Activated naive CD4-positive, alpha-beta T cell treated with anti-CD3 and anti-CD28 coated beads, Interleukin-2, amount 50 U/mL, for 24 hours (primary cell): ENCODE data around the gene PTRHD1.
"Not testable (repeated sequence)": the region's sequence is repeated elsewhere in the genome, so short reads cannot be mapped to it uniquely, and the experiment has no call there.

Source experiments
- H3K27ac Mint-ChIP-seq: one replicate; pipeline ENCODE4 v1.8.0; 2021; ENCODE audit warnings: mild to moderate bottlenecking, mixed read lengths
- H3K27me3 Mint-ChIP-seq: one replicate; pipeline ENCODE4 v1.8.0; 2021; ENCODE audit warnings: mixed read lengths
- H3K36me3 Mint-ChIP-seq: one replicate; pipeline ENCODE4 v1.8.0; 2021; ENCODE audit warnings: mixed read lengths
- H3K4me1 Mint-ChIP-seq: one replicate; pipeline ENCODE4 v1.8.0; 2021; ENCODE audit warnings: mixed read lengths
- H3K4me3 Mint-ChIP-seq: one replicate; pipeline ENCODE4 v1.8.0; 2021; ENCODE audit warnings: mild to moderate bottlenecking, mixed read lengths
- H3K9me3 Mint-ChIP-seq: one replicate; pipeline ENCODE4 v1.8.0; 2021; ENCODE audit warnings: mixed read lengths

The PTRHD1 gene

DNA sequence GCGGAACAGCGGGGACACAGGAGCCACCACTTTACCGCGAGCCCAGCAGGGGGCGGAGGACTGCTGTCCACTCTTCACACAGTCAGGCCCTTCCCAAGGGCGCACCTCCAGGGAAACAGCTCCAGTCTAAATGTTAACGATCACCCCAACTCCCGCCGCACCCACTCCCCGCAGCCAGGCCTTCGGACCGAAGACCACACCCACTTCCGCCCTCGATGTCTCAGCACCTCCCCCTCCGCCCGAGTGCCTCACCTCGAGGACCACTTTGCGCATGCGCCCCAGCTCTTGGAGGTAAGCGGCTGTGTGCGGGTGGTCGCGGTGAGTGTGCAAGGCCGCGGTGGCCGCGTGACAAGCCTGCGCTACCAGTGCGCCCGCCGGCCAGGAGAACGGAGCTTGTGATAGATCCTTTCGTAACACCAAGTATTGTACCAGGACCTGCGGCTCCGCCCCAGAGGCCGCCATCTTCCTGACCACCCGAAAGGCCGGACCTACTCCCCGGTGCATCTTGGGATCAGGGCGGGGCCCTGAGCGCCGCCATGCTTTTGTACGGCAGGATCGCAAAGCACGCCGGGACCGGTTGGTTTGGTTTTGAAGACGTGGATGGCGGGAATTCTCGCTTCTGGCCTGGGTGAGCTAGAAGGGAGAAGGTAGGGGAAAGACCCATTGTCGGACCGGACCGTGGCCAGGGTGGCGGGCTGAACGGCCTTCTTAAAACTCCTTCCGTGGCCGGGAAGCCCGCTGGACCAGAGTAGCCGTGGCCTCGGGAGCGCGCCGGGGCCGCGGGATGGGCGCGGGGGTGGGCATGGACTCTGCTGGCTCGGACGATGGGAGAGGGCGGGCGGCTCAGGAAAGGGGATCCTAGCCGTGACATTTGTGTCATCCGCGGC lies at the start of gene PTRHD1, which contains the start of gene CENPO:
TSS of gene PTRHD1 (minus strand) at position 518 of the 887 bp plus-strand sequence. CDS start at position 504, 14 bp downstream.
TSS of gene CENPO (plus strand) at position 552 of the 887 bp plus-strand sequence. CDS start 495 bp downstream, outside the sequence.
- Mint-ChIP-seq H3K27ac (peak within 1 kb of the TSS; percentile 99), H3K9me3 (no peaks in the 10 kb centered on the region), H3K4me1 (peaks cover 36% of the 10 kb centered on the region), H3K36me3 (peaks cover 8% of the 10 kb centered on the region), H3K4me3 (peak within 1 kb of the TSS; percentile 97), H3K27me3 (no peaks in the 10 kb centered on the region)

GRCh38 chr2:24842081-24843050 lies 49.2 kb upstream of the PTRHD1 start:
- H3K4me3 Mint-ChIP-seq: no peak overlapping the region
- H3K27me3 Mint-ChIP-seq: no peaks in the 10 kb centered on the region
- H3K9me3 Mint-ChIP-seq: no peaks in the 10 kb centered on the region
- H3K4me1 Mint-ChIP-seq: no peaks in the 10 kb centered on the region
- H3K36me3 Mint-ChIP-seq: peaks cover 3% of the 10 kb centered on the region
- no peak overlapping the region for H3K27ac Mint-ChIP-seq

GRCh38 chr2:24840962-24841945 lies 48.1 kb upstream of the PTRHD1 start:
- H3K4me1 Mint-ChIP-seq: no peaks in the 10 kb centered on the region
- peaks cover 3% of the 10 kb centered on the region for H3K36me3 Mint-ChIP-seq
- H3K27me3 Mint-ChIP-seq: no peaks in the 10 kb centered on the region
- H3K9me3 Mint-ChIP-seq: no peaks in the 10 kb centered on the region
- H3K27ac Mint-ChIP-seq: no peak overlapping the region
- no peak overlapping the region for H3K4me3 Mint-ChIP-seq

DNA sequence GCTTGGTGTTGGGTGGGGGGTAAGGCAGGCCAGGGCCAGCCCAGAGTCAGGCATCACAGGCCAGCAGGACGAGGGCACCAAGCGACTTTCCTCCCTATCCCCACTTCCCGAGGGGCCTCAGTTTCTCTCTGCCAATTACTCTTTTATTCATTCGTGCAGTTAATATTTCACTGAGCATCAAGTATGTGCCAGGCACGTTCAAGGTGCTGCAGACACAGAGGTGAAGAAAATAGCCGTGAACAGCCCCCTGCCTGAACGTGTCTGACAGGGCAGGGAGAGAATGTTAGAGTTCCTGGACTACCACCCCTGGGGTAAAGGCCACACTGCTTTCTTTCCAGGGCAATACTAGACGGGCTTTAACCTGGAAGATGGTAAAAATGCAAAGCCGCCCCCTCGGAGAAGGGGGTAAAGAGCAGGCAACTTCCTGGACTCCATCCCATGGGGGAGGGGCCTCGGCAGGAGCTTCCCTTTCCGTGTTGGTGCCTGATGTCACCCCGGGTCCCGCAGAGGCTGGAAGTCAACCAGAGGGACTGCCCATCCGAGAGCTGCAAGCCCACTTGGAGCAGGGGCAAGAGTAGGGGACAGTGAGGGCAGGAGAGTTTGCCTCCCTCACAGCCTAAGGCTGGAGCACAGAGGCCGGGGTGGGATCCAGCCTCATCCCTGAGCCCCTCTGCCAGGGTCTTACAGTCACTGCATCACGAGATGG lies 47.1 kb upstream of the PTRHD1 start:
- Mint-ChIP-seq H3K4me1 (no peaks in the 10 kb centered on the region), H3K4me3 (no peak overlapping the region), H3K9me3 (no peaks in the 10 kb centered on the region), H3K36me3 (peaks cover 3% of the 10 kb centered on the region), H3K27me3 (no peaks in the 10 kb centered on the region), H3K27ac (no peak overlapping the region)

GRCh38 chr2:24839729-24840128 lies 46.5 kb upstream of the PTRHD1 start:
- Mint-ChIP-seq H3K9me3 (no peaks in the 10 kb centered on the region), H3K4me3 (no peak overlapping the region), H3K27ac (no peak overlapping the region), H3K36me3 (peaks cover 3% of the 10 kb centered on the region), H3K4me1 (no peaks in the 10 kb centered on the region), H3K27me3 (no peaks in the 10 kb centered on the region)

DNA sequence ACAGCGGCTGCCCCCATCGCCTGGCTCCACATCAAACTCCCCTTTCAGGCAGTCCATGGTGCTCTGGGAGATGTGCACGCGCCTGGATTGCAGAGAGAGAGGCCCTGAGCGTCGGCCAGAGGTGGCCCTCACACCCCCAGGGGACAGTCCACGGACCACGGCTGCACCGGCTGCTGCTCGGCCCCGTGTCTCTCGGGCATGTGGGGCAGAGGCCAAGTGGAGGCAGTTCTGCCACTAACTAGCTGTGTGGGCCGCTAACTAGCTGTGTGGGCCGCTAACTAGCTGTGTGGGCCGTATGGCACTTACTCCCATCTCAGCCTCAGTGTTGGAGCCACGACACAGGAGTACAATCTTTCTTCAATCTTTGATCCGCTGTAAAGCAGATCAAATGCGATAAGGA lies 45.4 kb upstream of the PTRHD1 start:
- H3K4me1 Mint-ChIP-seq: no peaks in the 10 kb centered on the region

DNA sequence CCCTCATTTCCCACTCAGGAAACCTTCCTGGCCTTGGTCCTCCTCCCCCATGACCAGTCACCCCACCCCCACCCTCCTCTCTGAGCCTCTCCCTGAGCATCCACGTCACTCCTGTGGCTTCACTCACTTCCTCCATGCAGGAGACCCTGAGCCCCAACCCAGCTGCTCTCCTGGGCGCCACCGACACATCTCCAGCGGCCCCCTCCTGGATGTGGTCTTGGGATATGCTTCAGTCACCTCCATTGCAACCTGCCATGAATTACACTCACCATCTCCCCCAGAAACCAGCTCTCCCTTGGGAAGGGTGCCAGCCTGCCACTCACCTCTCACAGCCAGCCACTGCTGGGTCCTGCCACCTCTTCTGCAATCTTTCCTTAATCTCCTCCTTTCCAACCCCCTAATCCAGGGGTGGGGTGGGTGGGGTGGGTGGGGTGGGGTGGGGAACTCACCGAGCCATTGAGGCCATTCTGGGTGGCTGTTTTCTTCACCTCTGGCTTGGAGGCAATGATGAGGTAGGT lies 44.9 kb upstream of the PTRHD1 start:
- Mint-ChIP-seq H3K27ac (no peak overlapping the region), H3K4me3 (no peak overlapping the region), H3K9me3 (no peaks in the 10 kb centered on the region), H3K4me1 (no peaks in the 10 kb centered on the region), H3K27me3 (no peaks in the 10 kb centered on the region), H3K36me3 (peaks cover 1% of the 10 kb centered on the region)

More for the DNA sequence above, 45.4 kb upstream of the PTRHD1 start:
- no peaks in the 10 kb centered on the region for H3K9me3 Mint-ChIP-seq
- H3K4me3 Mint-ChIP-seq: no peak overlapping the region
- no peaks in the 10 kb centered on the region for H3K27me3 Mint-ChIP-seq
- peaks cover 2% of the 10 kb centered on the region for H3K36me3 Mint-ChIP-seq
- no peak overlapping the region for H3K27ac Mint-ChIP-seq

DNA sequence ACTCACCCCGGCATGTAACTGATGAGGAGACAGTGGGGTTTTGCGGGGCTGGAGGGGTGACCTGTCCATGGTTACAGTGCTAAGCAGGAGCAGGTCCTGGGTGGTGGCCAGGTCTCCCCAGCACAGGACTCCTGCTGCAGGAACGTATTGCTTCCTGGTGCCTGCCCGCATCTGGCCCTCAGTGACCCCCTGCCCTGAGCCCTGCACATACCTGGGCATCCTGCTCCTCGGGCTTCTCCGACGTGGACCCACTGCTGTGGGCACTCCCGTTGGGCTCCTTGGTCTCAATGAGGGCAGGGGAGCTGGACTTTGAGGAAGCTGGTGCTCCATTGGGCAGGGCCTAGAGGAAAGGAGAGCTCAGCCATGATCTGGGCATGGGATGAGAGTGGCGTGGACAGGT lies 43.5 kb upstream of the PTRHD1 start:
- no peaks in the 10 kb centered on the region for H3K4me1 Mint-ChIP-seq
- H3K9me3 Mint-ChIP-seq: no peaks in the 10 kb centered on the region
- peaks cover 1% of the 10 kb centered on the region for H3K36me3 Mint-ChIP-seq
- H3K27me3 Mint-ChIP-seq: no peaks in the 10 kb centered on the region
- H3K27ac Mint-ChIP-seq: no peak overlapping the region
- H3K4me3 Mint-ChIP-seq: no peak overlapping the region

- Mint-ChIP-seq H3K27ac (no peak overlapping the region), H3K27me3 (no peaks in the 10 kb centered on the region), H3K9me3 (no peaks in the 10 kb centered on the region), H3K4me3 (no peak overlapping the region), H3K4me1 (no peaks in the 10 kb centered on the region), H3K36me3 (peaks cover 1% of the 10 kb centered on the region)
These were observed 43.0 kb upstream of the PTRHD1 start for GRCh38 chr2:24836206-24836605.

DNA sequence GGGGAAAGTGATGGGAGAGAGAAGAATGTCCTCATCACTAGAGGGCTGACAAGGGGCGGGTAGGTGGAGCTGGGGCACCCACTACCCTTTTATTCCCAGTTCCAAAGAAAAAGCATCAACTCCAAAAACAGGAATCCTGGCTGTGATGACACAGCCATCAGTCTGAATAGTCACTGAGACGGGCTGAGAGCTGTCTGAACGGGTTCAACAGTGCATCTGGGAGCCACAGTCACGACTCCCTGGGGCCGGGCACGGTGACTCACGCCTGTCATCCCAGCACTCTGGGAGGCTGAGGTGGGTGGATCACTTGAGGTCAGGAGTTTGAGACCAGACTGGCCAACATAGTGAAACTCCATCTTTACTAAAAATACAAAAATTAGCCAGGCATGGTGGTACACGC lies 42.2 kb upstream of the PTRHD1 start:
- not testable (repeated sequence) for H3K4me1 Mint-ChIP-seq, H3K9me3 Mint-ChIP-seq, H3K27ac Mint-ChIP-seq, H3K4me3 Mint-ChIP-seq, H3K36me3 Mint-ChIP-seq, H3K27me3 Mint-ChIP-seq

DNA sequence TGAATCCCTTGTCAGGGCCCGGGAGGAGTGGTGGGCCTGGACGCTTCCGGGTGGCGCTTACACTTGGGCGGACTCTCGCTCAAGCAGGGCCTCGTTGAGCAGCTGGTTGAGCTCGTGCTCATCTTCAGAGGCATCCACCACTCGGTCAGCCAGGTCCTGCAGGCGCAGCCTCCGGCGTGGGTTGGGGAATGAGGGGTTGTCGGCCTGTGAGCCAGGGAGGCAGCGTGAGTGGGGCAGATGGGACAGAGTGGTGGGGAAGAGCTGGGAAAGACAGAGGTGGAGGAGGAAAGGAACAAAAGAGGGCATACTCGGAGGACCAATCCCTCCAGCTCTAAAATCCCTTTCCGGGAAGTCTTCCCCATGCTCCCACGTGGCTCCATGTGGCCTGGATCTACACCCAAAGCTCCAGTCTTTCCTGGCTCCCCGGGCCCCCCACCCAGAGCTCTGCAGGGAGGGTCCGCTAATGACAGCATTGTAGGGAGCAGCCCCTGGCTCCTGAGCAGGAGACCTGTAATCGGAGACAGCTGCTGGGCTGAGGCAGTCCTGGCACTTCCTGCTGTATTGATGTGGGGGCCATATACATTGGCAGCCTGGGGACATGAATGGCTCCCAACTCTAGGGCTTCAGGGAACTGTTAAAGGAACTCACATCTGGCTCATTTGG lies 41.7 kb upstream of the PTRHD1 start:
- Mint-ChIP-seq H3K4me3 (no peak overlapping the region), H3K36me3 (no peaks in the 10 kb centered on the region), H3K9me3 (no peaks in the 10 kb centered on the region), H3K27me3 (no peaks in the 10 kb centered on the region), H3K4me1 (no peaks in the 10 kb centered on the region), H3K27ac (no peak overlapping the region)

GRCh38 chr2:24833821-24834732 lies 40.9 kb upstream of the PTRHD1 start:
- Mint-ChIP-seq H3K4me1 (no peaks in the 10 kb centered on the region), H3K27me3 (no peaks in the 10 kb centered on the region), H3K27ac (no peak overlapping the region), H3K9me3 (no peaks in the 10 kb centered on the region), H3K36me3 (no peaks in the 10 kb centered on the region), H3K4me3 (no peak overlapping the region)
